Effector memory CD8-positive, alpha-beta T cell (primary cell): ENCODE data around the gene SAP30BP.
"Not testable (repeated sequence)": the region's sequence is repeated elsewhere in the genome, so short reads cannot be mapped to it uniquely, and the experiment has no call there.

Source experiments
- ATAC-seq: fragments of 150-1000 bp; cut with Tn5 transposase; replicated peaks from 2 replicates; pipeline ENCODE4 v1.10.0; 2021; ENCODE audit warnings: mild to moderate bottlenecking, moderate library complexity
- DNase-seq, 3 experiments: peaks; one replicate each; pipeline ENCODE4 v3.0.0; 2021
- H3K27ac Mint-ChIP-seq, 2 donors: one replicate each; pipeline ENCODE4 v1.8.0; 2022; ENCODE audit warnings: mild to moderate bottlenecking in 2 of 2, mixed read lengths in 2 of 2, moderate library complexity in 2 of 2
- H3K27me3 Mint-ChIP-seq, 2 donors: one replicate each; pipeline ENCODE4 v1.8.0; 2022; ENCODE audit warnings: mixed read lengths in 2 of 2
- H3K36me3 Mint-ChIP-seq: one replicate; pipeline ENCODE4 v1.8.0; 2022; ENCODE audit warnings: mild to moderate bottlenecking, moderate library complexity, mixed read lengths; ENCODE audit not compliant: insufficient read depth
- H3K4me1 Mint-ChIP-seq, 2 donors: one replicate each; pipeline ENCODE4 v1.8.0; 2022; ENCODE audit warnings: low read depth in 2 of 2, mixed read lengths in 2 of 2
- H3K4me3 Mint-ChIP-seq, 2 donors: one replicate each; pipeline ENCODE4 v1.8.0; 2022; ENCODE audit warnings: mild to moderate bottlenecking in 2 of 2, mixed read lengths in 2 of 2, moderate library complexity in 2 of 2
- H3K9me3 Mint-ChIP-seq, 2 donors: one replicate each; pipeline ENCODE4 v1.8.0; 2022; ENCODE audit warnings: mixed read lengths in 2 of 2

Gene SAP30BP

GRCh38 chr17:75637551-75637950 lies 29.6 kb upstream of the SAP30BP start:
- Mint-ChIP-seq H3K9me3 (no peaks in the 10 kb centered on the region), H3K27ac (no peak overlapping the region), H3K36me3 (peaks cover 3% of the 10 kb centered on the region)

GRCh38 chr17:75638039-75638438 lies 29.1 kb upstream of the SAP30BP start:
- not testable (repeated sequence) for H3K36me3 Mint-ChIP-seq, DNase-seq, H3K27me3 Mint-ChIP-seq, H3K4me1 Mint-ChIP-seq, H3K27ac Mint-ChIP-seq, ATAC-seq, H3K9me3 Mint-ChIP-seq, H3K4me3 Mint-ChIP-seq

More at GRCh38 chr17:75637551-75637950, 29.6 kb upstream of the SAP30BP start:
- Mint-ChIP-seq H3K4me3 (no peak overlapping the region), H3K4me1 (peaks cover 5 to 8% of the 10 kb centered on the region in 2 donors), H3K27me3 (no peaks in the 10 kb centered on the region)
- DNase-seq: no peak
- ATAC-seq: no peak

GRCh38 chr17:75638893-75639292 lies 28.2 kb upstream of the SAP30BP start:
- ATAC-seq: no peak
- Mint-ChIP-seq H3K4me1 (peaks cover 2 to 3% of the 10 kb centered on the region in 2 donors), H3K4me3 (no peak overlapping the region), H3K9me3 (no peaks in the 10 kb centered on the region), H3K27me3 (no peaks in the 10 kb centered on the region), H3K36me3 (peaks cover 3% of the 10 kb centered on the region), H3K27ac (no peak overlapping the region)
- DNase-seq: no peak

GRCh38 chr17:75639327-75639726 lies 27.8 kb upstream of the SAP30BP start:
- DNase-seq (no peak), ATAC-seq (no peak)
- Mint-ChIP-seq H3K9me3 (no peaks in the 10 kb centered on the region), H3K27ac (no peak overlapping the region), H3K36me3 (peaks cover 3% of the 10 kb centered on the region), H3K4me1 (no peaks in the 10 kb centered on the region), H3K27me3 (no peaks in the 10 kb centered on the region), H3K4me3 (no peak overlapping the region)

GRCh38 chr17:75639771-75640555 lies 27.2 kb upstream of the SAP30BP start:
- no peak overlapping the region for H3K27ac Mint-ChIP-seq
- H3K36me3 Mint-ChIP-seq: peaks cover 3% of the 10 kb centered on the region
- no peak overlapping the region for H3K4me3 Mint-ChIP-seq
- H3K4me1 Mint-ChIP-seq: no peaks in the 10 kb centered on the region
- no peaks in the 10 kb centered on the region for H3K27me3 Mint-ChIP-seq
- ATAC-seq (no peak), DNase-seq (no peak)
- no peaks in the 10 kb centered on the region for H3K9me3 Mint-ChIP-seq

GRCh38 chr17:75640556-75641119 lies 26.5 kb upstream of the SAP30BP start:
- no peak overlapping the region for H3K4me3 Mint-ChIP-seq
- ATAC-seq: no peak
- H3K36me3 Mint-ChIP-seq: peaks cover 3% of the 10 kb centered on the region
- no peaks in the 10 kb centered on the region for H3K9me3 Mint-ChIP-seq
- H3K27me3 Mint-ChIP-seq: no peaks in the 10 kb centered on the region
- H3K27ac Mint-ChIP-seq: no peak overlapping the region
- H3K4me1 Mint-ChIP-seq: peaks cover 0 to under 1% of the 10 kb centered on the region in 2 donors
- DNase-seq: no peak

GRCh38 chr17:75641343-75641742 lies 25.8 kb upstream of the SAP30BP start:
- DNase-seq: no peak
- Mint-ChIP-seq H3K27ac (no peak overlapping the region), H3K4me3 (no peak overlapping the region), H3K4me1 (peaks cover 6 to 8% of the 10 kb centered on the region in 2 donors), H3K36me3 (peaks cover 3% of the 10 kb centered on the region), H3K27me3 (no peaks in the 10 kb centered on the region), H3K9me3 (no peaks in the 10 kb centered on the region)
- no peak for ATAC-seq

- Mint-ChIP-seq H3K9me3 (no peaks in the 10 kb centered on the region), H3K27me3 (no peaks in the 10 kb centered on the region)
Measured at GRCh38 chr17:75642182-75642783, 24.9 kb upstream of the SAP30BP start.

GRCh38 chr17:75642784-75643642 lies 24.1 kb upstream of the SAP30BP start:
- Mint-ChIP-seq H3K9me3 (no peaks in the 10 kb centered on the region), H3K27me3 (no peaks in the 10 kb centered on the region)

More at GRCh38 chr17:75642182-75642783, 24.9 kb upstream of the SAP30BP start:
- peaks cover 3% of the 10 kb centered on the region for H3K36me3 Mint-ChIP-seq
- no peak overlapping the region for H3K4me3 Mint-ChIP-seq
- H3K4me1 Mint-ChIP-seq: peaks cover 8 to 12% of the 10 kb centered on the region in 2 donors
- H3K27ac Mint-ChIP-seq: no peak overlapping the region
- DNase-seq (no peak), ATAC-seq (no peak)

GRCh38 chr17:75643643-75644017 lies 23.5 kb upstream of the SAP30BP start:
- Mint-ChIP-seq H3K4me1 (peaks cover 8 to 12% of the 10 kb centered on the region in 2 donors), H3K9me3 (no peaks in the 10 kb centered on the region), H3K27me3 (no peaks in the 10 kb centered on the region), H3K4me3 (no peak overlapping the region), H3K27ac (no peak overlapping the region), H3K36me3 (peaks cover 3% of the 10 kb centered on the region)
- ATAC-seq: no peak
- no peak for DNase-seq

More at GRCh38 chr17:75642784-75643642, 24.1 kb upstream of the SAP30BP start:
- Mint-ChIP-seq H3K4me1 (peaks cover 8 to 12% of the 10 kb centered on the region in 2 donors), H3K27ac (no peak overlapping the region), H3K4me3 (no peak overlapping the region), H3K36me3 (peaks cover 3% of the 10 kb centered on the region)
- DNase-seq (no peak), ATAC-seq (no peak)

- peaks cover 13% of the 10 kb centered on the region for H3K36me3 Mint-ChIP-seq
- ATAC-seq: no peak
- DNase-seq: no peak
Measured at GRCh38 chr17:75645501-75645888, 21.6 kb upstream of the SAP30BP start.

GRCh38 chr17:75645889-75646637 lies 21.1 kb upstream of the SAP30BP start:
- DNase-seq (no peak), ATAC-seq (peak; percentile 83)
- H3K4me1 Mint-ChIP-seq: peaks cover 8 to 12% of the 10 kb centered on the region in 2 donors
- no peaks in the 10 kb centered on the region for H3K27me3 Mint-ChIP-seq
- H3K36me3 Mint-ChIP-seq: peaks cover 14% of the 10 kb centered on the region
- H3K9me3 Mint-ChIP-seq: no peaks in the 10 kb centered on the region
- H3K4me3 Mint-ChIP-seq: no peak overlapping the region
- peak overlapping the region; percentile 65 to 70 for H3K27ac Mint-ChIP-seq

More at GRCh38 chr17:75645501-75645888, 21.6 kb upstream of the SAP30BP start:
- Mint-ChIP-seq H3K27me3 (no peaks in the 10 kb centered on the region), H3K4me3 (no peak overlapping the region), H3K9me3 (no peaks in the 10 kb centered on the region), H3K27ac (peak overlapping the region; percentile 65 to 70), H3K4me1 (peaks cover 8 to 12% of the 10 kb centered on the region in 2 donors)

- DNase-seq (no peak), ATAC-seq (no peak)
- Mint-ChIP-seq H3K4me1 (peaks cover 8 to 12% of the 10 kb centered on the region in 2 donors), H3K4me3 (no peak overlapping the region), H3K27me3 (no peaks in the 10 kb centered on the region), H3K9me3 (no peaks in the 10 kb centered on the region), H3K27ac (peak overlapping the region; percentile 65 to 70), H3K36me3 (peaks cover 14% of the 10 kb centered on the region)
Measured at GRCh38 chr17:75646638-75646992, 20.5 kb upstream of the SAP30BP start.
